HG02798 (cell line): ENCODE results near the gene FBN2.
"Not testable (repeated sequence)": the region's sequence is repeated elsewhere in the genome, so short reads cannot be mapped to it uniquely, and the experiment has no call there.

ENCODE experiments used
- ATAC-seq: cut with Tn5 transposase; IDR thresholded peaks from one replicate; pipeline ENCODE4 v1.9.1; 2021; ENCODE audit warnings: mild to moderate bottlenecking; ENCODE audit not compliant: unreplicated experiment, poor library complexity

The FBN2 gene

DNA sequence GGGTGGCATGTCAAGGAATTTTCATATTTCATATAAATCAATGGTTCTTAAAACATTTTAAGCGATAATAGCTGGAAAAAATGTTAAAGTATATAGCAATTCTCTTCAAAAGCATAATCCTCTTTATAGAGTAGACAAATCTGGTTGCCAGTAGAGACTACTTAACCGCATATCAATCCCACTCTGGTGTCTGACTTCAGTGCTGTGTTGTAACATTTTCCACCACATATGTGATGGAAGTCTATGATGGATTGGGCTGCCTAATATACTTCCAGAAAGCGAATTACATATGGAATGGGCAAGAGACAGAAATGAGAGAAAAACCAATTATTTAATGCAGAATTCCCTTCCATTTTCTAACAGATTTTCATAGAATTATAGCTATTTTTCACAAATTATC is 54.3 kb downstream of the FBN2 start:
- no peak for ATAC-seq

DNA sequence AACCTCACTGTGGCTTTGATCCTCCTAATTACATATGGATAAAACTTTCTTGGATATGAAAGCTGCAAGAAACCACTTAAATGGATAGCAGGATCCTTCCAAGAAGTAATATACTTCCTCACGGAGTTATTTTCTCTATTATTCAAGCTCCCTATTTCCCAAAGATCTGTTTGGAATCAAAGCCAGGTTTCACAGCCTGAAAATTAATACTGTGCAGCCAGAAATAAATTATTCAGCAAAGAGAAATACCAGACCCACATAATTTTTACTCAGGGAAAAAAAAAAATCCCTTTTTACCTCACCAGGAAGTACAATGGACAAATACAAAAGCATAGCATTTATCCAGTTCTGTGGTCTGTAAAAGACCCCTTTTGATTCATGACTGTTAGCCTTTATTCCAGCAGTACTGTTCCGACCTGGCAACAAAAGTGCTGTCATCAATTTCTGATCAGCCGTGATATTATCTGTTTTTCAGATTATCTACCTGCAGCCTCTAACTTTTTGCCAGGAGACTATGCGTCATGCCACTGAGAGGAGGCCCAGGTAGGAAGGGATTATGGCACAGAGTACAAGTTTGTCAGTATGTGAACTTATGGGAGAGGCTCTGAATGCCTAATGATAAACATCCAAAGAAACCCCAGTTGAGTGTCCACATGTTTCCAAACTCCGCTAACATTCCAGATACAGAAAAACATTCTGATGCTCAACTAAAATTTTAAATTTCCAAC is 57.0 kb downstream of the FBN2 start:
- no peak for ATAC-seq

DNA sequence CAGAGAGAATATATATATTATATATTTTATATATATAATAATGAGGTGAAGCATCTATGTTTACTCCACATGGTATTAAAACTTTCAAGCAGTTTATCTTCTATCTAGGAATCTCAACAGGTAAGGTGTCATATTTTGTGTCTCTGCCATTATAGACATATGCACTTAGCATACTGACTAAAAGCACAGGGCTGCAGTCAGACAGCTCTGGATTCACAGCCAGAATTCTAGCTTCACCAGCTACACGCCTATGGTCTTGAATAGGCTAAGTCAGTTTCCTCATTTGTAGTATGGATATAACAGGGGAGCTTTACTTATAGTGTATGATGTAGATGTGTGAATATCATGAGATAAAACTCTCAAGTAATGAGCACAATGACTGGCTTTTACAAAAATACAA is 57.9 kb downstream of the FBN2 start:
- no peak for ATAC-seq

DNA sequence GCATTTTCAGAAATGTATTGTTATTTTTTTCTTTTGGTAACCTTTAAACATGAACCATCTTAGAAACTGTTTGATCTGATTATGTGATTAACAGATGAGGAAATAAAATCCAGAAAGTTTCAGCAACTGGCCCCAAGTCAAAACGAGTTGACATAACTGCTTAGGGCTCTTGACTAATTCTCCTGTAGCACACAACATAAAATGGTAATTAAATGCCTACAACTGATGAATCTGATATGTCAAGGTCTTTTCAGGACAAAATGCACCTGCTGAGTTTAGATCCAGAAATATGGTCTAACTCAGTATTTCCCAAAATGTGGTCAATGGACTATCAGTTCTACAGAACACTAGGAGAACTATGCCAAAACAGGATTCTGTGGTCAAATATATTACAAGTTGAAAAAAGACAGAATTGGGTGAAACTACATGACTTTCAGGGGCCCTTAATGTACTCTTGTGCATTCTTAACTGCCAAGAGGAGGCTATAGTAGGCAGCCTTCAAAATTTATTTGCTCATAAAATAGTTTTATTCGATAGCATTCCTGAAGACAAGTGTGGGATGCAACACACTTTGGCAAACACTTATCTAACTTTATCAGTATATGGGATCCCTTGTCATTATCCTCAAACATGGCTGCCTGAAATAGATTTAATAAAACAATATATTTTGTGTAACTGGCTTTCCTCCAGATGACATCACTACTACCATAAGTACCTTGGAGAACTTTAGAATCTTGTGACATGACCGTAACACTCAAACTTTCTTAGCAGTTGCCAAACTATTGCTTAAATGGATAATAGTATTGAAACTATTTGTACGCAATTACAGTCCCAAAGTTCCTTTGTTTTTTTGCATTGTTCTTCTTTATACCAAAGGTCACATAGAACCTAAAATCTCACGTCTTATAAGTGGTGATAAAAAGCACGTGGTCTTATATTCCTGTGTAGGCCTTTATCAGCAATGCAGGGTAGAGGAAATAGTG is 59.4 kb downstream of the FBN2 start:
- ATAC-seq, result no peak

DNA sequence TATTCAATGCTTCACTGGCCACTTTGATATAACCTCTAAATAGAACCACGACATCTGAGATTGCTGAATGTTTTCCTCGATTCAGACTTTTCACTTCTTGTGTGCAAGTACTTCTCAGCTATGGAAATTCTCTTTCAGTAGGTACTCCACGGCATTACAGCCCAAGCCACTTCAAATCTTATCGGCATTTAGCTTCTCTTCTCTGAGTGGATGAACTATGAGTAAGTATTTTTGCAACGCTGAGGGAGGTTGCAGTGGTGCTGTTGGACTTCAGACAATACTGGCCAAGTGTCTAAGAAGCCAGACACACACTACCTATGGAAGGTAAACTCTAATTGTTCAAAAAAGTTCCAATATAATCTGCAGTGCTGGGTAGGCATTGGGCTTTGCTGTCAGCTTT is 60.1 kb downstream of the FBN2 start:
- no peak for ATAC-seq

DNA sequence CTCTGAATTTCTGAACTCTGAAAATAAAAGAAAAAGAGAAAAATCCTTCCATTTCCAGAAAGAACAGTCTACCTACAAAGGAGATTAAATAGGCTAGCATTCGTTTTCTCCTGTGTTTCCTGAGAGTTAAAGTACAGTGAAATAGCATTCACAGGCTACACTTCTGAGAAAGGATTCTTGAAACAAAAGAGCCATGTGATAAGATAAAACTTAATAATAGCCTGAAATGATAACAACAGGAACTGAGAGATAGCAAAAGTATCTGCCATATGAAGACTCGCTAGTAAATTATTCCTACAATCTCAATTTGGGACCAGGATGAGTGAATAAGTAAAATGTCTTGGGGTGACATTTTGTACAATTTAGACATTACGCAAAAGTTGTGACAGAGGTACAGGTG is 62.4 kb downstream of the FBN2 start:
- ATAC-seq, result no peak

DNA sequence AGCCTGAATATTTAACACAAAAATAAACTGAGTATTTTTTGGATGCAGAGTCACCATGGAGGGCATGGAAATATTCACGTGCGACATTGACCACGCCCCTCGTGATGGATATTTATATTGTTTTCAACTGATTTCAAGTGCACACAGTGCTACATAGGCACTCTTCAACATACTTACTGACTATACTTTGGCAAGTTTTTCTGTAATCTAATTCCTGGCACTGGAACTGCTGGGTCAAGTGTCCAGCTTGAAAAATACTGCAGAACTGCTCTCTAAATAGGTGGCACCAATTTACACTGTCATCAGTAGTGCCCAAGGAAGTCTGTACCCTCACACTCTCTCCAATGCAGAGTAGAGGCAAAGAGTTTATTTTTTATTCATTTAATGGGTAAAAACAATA is 65.1 kb downstream of the FBN2 start:
- ATAC-seq, result no peak

DNA sequence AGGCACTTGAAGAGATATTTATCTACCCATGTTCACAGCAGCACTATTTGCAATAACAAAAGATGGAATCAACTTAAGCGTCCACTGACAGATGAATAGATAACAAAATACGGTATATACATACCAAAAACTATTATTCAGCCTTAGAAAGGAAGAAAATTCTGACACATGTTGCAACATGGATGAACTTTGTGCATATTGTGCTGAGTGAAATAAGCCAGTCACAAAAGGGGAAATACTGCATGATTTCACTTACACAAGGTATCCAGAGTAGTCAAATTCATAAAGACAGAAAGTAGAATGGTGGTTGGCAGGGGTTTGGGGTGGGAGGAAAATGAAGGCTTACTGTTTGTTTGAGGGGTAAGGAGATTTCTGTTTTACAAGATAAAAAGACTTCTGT is 66.0 kb downstream of the FBN2 start:
- no peak for ATAC-seq

DNA sequence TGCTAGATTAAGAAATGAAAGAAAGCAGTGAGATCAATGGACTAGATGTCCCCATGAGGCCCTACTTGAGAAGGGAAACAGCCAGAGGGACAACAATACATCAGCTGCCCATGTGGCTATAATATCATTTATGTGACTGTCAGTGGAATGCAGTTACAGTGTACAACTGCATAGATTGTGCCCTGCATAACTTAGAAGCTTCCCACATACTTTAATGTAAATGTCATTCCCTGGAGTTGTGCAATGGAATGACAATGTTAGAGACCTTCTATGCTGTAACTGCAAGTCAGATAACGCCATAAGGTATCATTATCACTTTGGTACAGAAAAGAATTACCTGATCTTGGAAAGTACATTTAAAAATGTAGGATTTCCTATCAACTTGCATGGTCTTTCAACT is 67.4 kb downstream of the FBN2 start:
- ATAC-seq, result no peak

DNA sequence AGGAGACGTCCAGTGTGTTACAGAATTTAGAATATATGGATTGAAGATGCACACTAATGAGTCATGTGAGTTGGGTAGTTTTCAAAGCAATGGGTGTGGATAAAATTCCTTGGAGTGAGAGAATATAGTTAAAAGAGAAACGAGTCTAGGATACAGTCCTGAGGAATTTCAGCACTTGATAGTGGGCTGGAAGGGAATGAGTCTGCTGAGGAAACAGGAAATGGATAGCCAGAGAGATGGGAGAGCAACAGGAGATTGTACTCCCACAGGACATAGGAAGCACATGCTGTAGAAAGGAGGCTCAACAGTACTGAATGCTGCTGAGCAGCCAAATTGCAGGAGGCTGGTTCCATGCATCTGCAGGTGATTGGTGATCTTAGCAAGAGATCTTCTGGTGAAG is 68.1 kb downstream of the FBN2 start:
- no peak for ATAC-seq

DNA sequence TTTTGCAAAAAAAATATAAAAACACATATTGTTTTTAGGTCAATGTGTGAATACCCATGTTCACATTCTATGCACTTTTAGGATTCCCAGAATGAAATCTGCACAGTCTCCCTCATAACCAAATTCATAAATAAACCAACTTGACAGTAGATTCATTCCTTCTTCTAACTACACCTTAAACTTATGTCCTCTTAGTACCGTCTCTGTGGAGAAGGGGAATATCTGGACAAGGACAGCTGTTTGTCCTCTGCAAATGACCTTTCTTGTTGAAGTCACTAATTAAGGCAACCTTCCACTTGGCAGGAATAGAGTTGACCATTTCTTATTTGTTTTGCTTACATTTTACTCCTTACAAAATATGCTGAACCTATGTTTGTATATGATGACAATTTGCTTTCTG is 71.1 kb downstream of the FBN2 start:
- no peak for ATAC-seq

DNA sequence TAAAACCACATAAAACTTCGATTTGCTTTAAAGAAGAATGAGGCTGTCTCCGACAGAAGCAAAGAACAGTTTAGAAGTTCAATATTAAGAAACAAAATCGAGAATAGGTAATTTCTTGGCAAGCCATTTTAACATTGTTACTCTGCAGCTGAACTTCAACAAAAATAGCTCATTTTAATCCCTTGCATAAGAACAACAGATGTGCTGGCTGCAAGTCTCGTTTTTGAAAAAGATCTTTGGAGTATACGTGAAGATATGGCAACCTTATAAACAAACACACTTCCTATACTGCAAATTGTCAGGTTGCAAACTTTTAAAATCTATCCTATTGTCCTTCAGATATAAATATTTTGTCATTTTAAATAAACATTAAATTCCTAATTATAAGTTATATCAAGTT is 71.5 kb downstream of the FBN2 start:
- no peak for ATAC-seq

DNA sequence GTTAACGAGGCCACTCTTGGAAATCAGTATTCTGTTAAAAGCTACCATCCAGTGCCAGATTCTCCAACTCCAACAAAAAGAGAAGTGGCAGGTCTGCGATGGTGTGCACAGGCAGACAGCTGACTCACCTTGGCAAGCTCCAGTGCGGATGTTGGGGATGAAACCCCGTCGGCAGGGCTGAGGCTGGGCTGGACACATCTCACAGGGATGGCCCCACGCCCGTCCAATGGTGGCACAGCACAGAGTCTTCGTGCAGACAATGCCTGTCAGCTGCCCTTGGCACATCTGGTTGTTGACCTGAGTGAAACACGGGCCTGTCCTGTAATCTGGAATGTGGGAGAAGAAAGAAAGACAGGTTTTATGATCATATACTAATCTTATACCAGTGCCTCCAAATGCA is 73.4 kb downstream of the FBN2 start:
- ATAC-seq, result no peak

DNA sequence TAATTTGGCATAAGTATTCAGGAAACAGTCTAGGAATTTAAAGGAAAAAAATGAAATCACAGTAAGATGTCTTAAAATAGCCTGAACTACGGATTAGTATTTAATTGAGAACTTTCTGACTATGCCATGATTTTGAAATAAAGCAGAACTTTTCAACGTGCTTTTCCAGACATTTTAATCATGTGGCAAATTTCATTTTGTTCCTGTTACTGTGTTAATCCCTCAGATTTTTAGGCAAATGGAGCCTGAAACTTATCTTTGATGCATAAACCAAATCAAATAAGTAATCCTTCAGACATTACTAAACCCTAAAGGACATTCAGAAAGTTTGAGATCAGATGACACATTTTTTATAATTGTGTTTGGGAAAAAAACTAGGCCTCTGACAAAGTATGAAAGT is 75.7 kb downstream of the FBN2 start:
- ATAC-seq, result no peak

DNA sequence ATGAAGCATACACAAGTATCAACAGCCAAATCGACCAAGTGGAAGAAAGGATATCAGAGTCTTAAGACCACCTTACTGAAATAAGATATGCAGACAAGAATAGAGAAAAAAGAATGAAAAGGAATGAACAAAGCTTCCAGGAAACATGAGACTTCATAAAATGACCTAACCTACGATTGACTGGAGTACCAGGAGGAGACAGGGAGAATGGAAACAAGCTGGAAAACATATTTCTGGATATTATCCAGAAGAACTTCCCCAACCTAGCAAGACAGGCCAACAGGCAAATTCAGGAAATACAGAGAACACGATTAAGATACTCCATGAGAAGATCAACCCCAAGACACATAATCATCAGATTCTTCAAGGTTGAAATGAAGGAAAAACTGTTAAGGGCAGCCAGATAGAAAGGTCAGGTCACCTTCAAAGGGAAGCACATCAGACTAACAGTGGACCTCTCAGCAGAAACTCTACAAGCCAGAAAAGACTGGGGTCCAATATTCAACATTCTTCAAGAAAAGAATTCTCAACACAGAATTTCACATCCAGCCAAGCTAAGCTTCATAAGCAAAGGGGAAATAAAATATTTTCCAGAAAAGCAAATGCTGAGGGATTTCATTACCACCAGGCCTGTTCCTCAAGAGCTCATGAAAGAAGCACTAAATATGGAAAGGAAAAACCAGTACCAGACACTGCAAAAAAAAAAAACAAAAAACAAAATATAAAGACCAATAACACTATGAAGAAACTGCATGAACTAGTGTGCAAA is 80.7 kb downstream of the FBN2 start:
- ATAC-seq, result not testable (repeated sequence)

DNA sequence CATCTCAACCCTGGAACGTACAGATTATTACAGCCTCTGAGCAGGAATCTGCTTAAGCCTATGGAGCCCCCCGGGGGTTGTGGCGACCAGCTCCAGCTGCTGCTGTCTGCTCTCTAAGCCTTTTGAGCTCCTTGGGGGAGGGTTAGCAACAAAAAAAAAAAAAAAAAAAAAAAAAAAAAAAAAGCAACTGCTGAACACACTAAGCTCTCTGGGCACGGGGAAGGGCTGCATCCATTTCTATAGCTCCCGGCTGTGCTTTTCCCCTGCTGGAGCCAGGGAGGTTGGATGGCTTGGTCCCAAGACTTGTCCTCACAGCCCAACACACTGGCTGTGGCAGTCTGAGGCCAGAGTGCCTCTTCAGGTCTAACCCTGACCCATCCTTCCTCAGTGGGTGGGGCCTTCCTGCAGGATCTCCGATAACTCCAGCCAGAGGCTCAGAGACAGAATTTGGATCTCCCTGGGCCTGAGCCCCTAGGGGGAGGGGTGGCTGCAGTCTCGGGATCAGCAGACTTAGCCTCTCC is 82.1 kb downstream of the FBN2 start:
- no peak for ATAC-seq

DNA sequence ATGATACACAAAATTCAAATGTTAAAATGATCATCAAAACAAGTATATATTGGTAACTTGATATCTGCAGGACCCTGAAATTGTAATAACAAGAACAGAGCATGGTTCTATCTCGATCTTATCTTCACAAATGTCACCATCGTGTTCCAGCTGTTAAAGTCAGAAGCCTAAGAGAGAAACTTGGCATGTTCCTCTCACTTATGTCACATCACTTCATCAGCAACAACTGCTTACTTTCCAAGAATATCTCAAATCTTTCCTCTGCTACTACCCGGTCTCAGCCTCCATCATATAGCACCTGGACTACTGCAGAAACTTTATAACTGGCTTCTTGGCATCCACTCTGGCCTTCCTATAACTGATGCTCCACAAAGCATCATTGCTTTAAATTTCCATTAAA is 84.9 kb downstream of the FBN2 start:
- ATAC-seq, result no peak

DNA sequence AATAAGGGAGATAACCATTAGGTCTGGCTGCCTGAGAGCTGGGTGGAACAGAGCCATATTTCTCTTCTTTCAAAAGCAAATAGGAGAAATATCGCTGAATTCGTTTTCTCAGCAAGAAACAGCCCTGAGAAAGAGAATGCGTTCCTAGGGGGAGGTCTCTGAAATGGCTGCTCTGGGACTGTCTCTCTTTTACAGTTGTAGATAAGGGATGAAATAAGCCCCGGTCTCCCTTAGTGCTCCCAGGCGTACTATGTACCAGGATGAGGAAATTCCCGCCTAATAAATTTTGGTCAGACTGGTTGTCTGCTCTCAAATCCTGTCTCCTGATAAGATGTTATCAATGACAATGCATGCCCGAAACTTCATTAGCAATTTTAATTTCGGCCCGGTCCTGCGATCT is 90.8 kb downstream of the FBN2 start:
- not testable (repeated sequence) for ATAC-seq

DNA sequence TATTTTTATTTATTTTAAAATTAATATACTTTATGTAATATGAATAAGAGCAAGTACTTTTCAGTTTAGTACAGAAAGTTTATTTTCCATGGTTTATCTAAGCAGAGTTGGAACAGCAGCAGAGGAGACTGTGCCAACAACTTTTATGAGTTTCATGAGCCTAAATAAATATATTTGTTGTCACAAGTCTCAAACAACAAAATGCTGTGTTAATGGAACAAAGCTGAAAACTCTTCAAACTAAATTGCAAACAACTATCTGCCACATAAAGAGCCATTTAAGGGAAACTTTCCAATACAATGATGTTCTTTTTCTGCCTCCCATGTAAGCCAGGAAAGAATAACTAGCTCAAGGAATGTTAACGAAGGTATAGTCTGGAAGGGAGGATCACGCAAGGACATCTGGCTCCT is 96.1 kb downstream of the FBN2 start:
- ATAC-seq, result no peak

DNA sequence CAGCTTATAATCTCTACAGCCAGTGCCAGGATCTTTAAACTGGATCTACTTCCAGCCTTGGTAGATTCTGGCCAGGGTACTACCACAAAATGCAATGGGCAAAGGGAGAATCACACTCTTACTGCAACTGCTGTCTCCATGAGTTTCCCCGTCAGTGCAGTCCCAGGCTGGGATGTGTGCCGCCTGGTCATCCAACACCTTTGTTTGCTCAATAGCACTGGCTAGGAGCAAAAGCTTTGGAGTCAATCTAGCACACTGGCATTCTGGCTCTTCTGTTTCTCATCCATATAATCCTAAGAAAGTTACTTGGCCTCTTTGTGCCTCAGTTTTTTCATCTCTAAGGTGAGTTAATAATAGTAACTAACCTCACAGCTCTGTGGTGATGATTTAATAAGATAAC is 96.9 kb downstream of the FBN2 start:
- ATAC-seq, result no peak

DNA sequence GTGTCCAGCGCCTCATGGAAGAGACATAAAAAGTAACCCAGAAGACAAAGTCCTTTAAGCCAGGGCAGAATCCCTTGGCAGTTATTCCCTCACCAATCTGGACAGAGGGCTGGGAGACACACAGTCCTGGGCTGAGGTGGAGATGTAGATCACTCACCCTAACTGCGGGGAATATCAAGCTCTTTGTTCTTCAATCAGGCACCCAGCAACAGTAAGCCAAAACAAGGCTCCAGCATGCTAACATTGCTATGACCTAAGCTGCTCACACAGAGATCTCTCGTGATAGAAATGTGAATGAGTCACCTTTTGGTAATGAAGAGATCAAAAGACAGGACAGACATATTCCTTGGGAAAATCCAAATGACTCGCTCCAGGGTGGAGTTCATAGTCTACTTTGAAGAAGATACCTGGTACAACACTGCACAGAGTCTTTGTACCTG is 101.3 kb downstream of the FBN2 start:
- no peak for ATAC-seq
